Brain microvascular endothelial cell (primary cell): ENCODE measurements around the gene MARCKS.

Experiments used
- DNase-seq: peaks from one replicate; pipeline ENCODE4 v3.0.0-alpha.2; 2020
- H3K27ac ChIP-seq: fragments of 250-450 bp; sonication (Bioruptor Pico); 2 replicates; pipeline ENCODE4 v1.5.1; 2020; ENCODE audit warnings: mild to moderate bottlenecking, moderate library complexity
- H3K27me3 ChIP-seq: fragments of 250-450 bp; sonication (Bioruptor Pico); replicated peaks from 2 replicates; pipeline ENCODE4 v1.5.1; 2020; ENCODE audit warnings: mild to moderate bottlenecking
- H3K36me3 ChIP-seq: fragments of 250-450 bp; sonication (Bioruptor Pico); replicated peaks from 2 replicates; pipeline ENCODE4 v1.5.1; 2020; ENCODE audit warnings: mild to moderate bottlenecking
- H3K4me3 ChIP-seq: 2 replicates; pipeline ENCODE4 v1.5.1; 2011; ENCODE audit warnings: low read depth, mild to moderate bottlenecking, control low read depth, low read length, moderate library complexity
- CTCF ChIP-seq: IDR thresholded peaks from 2 replicates; pipeline ENCODE4 v1.5.1; 2011; ENCODE audit warnings: low read depth, mild to moderate bottlenecking, moderate library complexity, low read length, control low read depth, inconsistent platforms; ENCODE audit errors: missing control alignments
- in situ Hi-C: cut with HindIII; loops from 2 replicates; pipeline ENCODE4 v1.10.0; 2017; ENCODE audit warnings: low sequenced_read_pairs, low pct_ligation_motif_present

The MARCKS gene

GRCh38 chr6:113881478-113881980 is 24.4 kb downstream of the MARCKS start:
- Histone ChIP-seq H3K27ac (no peak overlapping the region), H3K27me3 (no peaks in the 10 kb centered on the region), H3K36me3 (no peaks in the 10 kb centered on the region), H3K4me3 (no peak overlapping the region)
- in situ Hi-C loops = loop anchor here (25.0 kb wide), 1 partner anchor 1094 kb away; no protein-coding TSS in a partner anchor
- TF ChIP-seq CTCF = no peak
- no peak for DNase-seq

GRCh38 chr6:113882336-113883022 is 25.3 kb downstream of the MARCKS start:
- no peak for DNase-seq
- TF ChIP-seq CTCF = no peak
- in situ Hi-C loops = loop anchor here (25.0 kb wide), 1 partner anchor 1095 kb away; no protein-coding TSS in a partner anchor

GRCh38 chr6:113884011-113884410 is 26.9 kb downstream of the MARCKS start:
- DNase-seq = no peak

More at GRCh38 chr6:113882336-113883022, 25.3 kb downstream of the MARCKS start:
- Histone ChIP-seq H3K27ac (no peak overlapping the region), H3K4me3 (no peak overlapping the region), H3K36me3 (no peaks in the 10 kb centered on the region), H3K27me3 (no peaks in the 10 kb centered on the region)

GRCh38 chr6:113886512-113886911 is 29.4 kb downstream of the MARCKS start:
- TF ChIP-seq CTCF = no peak
- in situ Hi-C loops = loop anchor here (25.0 kb wide), 1 partner anchor 1099 kb away; no protein-coding TSS in a partner anchor
- Histone ChIP-seq H3K36me3 (no peaks in the 10 kb centered on the region), H3K27ac (no peak overlapping the region), H3K4me3 (no peak overlapping the region), H3K27me3 (no peaks in the 10 kb centered on the region)
- DNase-seq = no peak

More at GRCh38 chr6:113884011-113884410, 26.9 kb downstream of the MARCKS start:
- Histone ChIP-seq H3K4me3 (no peak overlapping the region), H3K27me3 (no peaks in the 10 kb centered on the region), H3K36me3 (no peaks in the 10 kb centered on the region), H3K27ac (no peak overlapping the region)
- no peak for TF ChIP-seq CTCF
- in situ Hi-C loops = loop anchor here (25.0 kb wide), 1 partner anchor 1097 kb away; no protein-coding TSS in a partner anchor

GRCh38 chr6:113888493-113888892 is 31.3 kb downstream of the MARCKS start:
- no peak overlapping the region for H3K27ac ChIP-seq
- TF ChIP-seq CTCF = no peak
- in situ Hi-C loops = loop anchor here (25.0 kb wide), 1 partner anchor 1101 kb away; no protein-coding TSS in a partner anchor
- H3K27me3 ChIP-seq = no peaks in the 10 kb centered on the region
- no peak overlapping the region for H3K4me3 ChIP-seq
- DNase-seq = no peak
- no peaks in the 10 kb centered on the region for H3K36me3 ChIP-seq
